Stimulated activated naive B cell treated with anti-CD40 and anti-IgM and Interleukin-4, amounts not matched to agents 10 μg/mL and 1 μg/mL and 100 μg/mL, for 72 hours (primary cell): ENCODE data around the gene LRRC45.

Source experiments
- ATAC-seq, 2 donors: fragments of 150-1000 bp; cut with Tn5 transposase; replicated peaks; 2 replicates each; pipeline ENCODE4 v1.10.0; 2021; ENCODE audit warnings: moderate library complexity in 1 of 2
- DNase-seq: peaks from one replicate; pipeline ENCODE4 v3.0.0; 2021
- H3K27ac Mint-ChIP-seq: one replicate; pipeline ENCODE4 v1.8.0; 2022; ENCODE audit warnings: mild to moderate bottlenecking, mixed read lengths
- H3K27me3 Mint-ChIP-seq, 2 donors: one replicate each; pipeline ENCODE4 v1.8.0; 2022; ENCODE audit warnings: mixed read lengths in 2 of 2
- H3K36me3 Mint-ChIP-seq, 2 donors: one replicate each; pipeline ENCODE4 v1.8.0; 2022; ENCODE audit warnings: mixed read lengths in 2 of 2, mild to moderate bottlenecking in 1 of 2
- H3K4me1 Mint-ChIP-seq, 2 donors: one replicate each; pipeline ENCODE4 v1.8.0; 2022; ENCODE audit warnings: mixed read lengths in 2 of 2, mild to moderate bottlenecking in 1 of 2
- H3K4me3 Mint-ChIP-seq, 2 donors: one replicate each; pipeline ENCODE4 v1.8.0; 2022; ENCODE audit warnings: mild to moderate bottlenecking in 2 of 2, mixed read lengths in 2 of 2, moderate library complexity in 1 of 2
- H3K9me3 Mint-ChIP-seq, 2 donors: one replicate each; pipeline ENCODE4 v1.8.0; 2022; ENCODE audit warnings: mixed read lengths in 2 of 2, mild to moderate bottlenecking in 1 of 2

Gene LRRC45

DNA sequence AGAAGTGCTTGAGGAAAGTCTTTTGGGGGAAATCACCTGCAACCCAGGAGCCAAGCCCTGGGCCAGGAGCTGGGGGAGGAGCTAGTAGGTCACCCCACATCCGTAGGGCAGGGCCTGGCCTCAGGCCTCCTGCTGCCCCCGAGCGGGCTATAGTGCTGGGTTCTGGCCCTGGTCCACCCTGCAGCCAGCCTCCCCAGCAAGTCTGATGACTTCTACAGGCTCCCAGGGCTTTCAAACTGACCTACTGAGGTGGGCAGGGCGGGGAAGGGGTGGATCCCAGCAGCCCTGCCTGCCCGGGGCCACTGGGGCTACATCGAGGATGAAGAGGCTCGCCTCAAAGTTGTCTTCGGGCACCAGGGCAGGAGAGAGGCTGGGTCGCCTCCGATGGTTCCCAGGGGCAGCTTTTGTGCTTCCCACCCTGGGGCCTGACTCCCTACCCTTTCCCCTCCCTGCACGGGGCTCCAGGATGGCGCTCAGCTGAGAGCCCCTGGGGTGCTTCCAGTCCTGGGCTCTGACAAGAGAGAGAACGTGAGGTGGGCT, 5.4 kb upstream of the LRRC45 start:
- peaks cover 3 to 6% of the 10 kb centered on the region in 2 donors for H3K36me3 Mint-ChIP-seq
- H3K27ac Mint-ChIP-seq: no peak overlapping the region
- no peak overlapping the region for H3K4me3 Mint-ChIP-seq
- H3K9me3 Mint-ChIP-seq: no peaks in the 10 kb centered on the region
- H3K27me3 Mint-ChIP-seq: no peaks in the 10 kb centered on the region
- DNase-seq: no peak
- peaks cover 17 to 24% of the 10 kb centered on the region in 2 donors for H3K4me1 Mint-ChIP-seq
- ATAC-seq: no peak

DNA sequence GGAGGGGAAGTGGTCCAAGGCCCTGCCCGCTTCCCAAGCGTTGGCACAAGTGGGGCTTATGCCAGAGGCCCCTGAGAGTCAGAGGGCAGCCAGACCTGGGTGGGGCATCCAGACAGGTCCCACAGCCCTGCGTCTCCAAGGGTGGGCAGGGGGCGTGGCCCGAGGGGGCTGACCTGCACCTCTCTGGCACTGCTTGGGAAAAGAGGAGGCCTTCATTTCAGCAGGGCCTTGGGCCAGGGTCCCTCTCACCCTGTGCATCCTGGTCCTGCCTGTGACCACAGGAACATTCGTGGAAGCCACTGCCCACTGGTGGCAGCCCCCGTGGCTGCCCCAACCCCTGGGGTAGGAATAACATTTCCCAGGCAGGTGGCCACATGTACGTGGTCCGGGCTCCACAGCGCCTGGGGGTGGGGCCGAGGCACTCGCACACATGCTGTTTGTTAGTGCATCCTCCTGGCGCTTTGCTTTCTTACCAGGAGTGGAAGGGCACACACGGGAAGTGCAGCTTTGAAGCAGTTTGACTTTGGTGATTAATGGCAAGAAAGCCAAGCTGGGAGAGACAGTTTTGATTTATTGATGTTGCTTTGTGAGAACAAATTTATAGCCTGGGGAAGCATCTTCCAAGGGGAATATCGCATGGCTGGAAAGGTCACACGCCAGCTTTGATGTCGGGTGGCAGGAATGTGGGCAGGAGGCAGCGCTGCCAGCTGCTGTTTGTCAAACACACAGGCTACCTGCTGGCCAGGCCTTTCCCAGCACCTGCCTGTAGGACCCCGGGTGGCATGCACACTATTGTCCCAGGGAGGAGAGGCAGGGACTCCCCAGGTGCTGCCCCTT, 4.7 kb upstream of the LRRC45 start:
- no peak for ATAC-seq
- Mint-ChIP-seq H3K27me3 (no peaks in the 10 kb centered on the region), H3K27ac (no peak overlapping the region), H3K4me1 (peaks cover 17 to 24% of the 10 kb centered on the region in 2 donors), H3K4me3 (no peak overlapping the region), H3K36me3 (peaks cover 3 to 4% of the 10 kb centered on the region in 2 donors), H3K9me3 (no peaks in the 10 kb centered on the region)
- no peak for DNase-seq

DNA sequence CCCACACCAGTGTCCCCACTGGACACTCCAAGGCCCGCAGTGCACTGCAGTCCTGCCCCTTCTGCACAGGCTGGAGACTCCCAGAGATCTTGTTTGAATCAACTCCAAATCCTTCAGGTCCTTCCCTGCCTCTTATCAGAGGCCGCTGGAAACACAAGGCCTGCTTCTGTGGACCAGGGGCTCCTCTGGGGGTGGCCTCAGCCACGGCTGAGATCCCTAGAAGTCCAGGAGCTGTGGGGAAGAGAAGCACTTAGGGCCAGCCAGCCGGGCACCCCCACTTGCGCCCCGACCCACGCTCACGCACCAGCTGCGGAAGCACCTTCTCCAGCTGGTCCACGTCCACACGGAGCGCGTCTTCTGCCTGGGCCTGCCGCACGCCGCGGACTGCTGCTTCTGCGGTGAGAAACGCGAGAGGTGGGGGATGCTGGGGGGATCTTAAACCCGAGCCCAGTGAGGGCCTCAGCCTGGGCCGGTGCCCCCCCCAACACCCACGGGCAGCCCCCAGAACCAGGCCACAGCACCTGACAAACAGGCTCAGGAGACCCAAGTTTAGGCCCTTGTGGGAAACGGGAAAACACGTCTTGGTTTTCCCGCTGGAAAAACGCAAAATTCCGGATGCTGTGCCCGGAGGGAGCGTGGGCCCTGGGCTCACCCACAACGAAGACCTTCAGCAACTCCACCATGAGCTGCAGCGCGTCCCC, 4.0 kb upstream of the LRRC45 start:
- ATAC-seq: no peak
- Mint-ChIP-seq H3K4me1 (peaks cover 22 to 31% of the 10 kb centered on the region in 2 donors), H3K9me3 (no peaks in the 10 kb centered on the region), H3K4me3 (no peak overlapping the region), H3K27ac (no peak overlapping the region), H3K36me3 (peaks cover 3 to 4% of the 10 kb centered on the region in 2 donors), H3K27me3 (no peaks in the 10 kb centered on the region)
- no peak for DNase-seq

DNA sequence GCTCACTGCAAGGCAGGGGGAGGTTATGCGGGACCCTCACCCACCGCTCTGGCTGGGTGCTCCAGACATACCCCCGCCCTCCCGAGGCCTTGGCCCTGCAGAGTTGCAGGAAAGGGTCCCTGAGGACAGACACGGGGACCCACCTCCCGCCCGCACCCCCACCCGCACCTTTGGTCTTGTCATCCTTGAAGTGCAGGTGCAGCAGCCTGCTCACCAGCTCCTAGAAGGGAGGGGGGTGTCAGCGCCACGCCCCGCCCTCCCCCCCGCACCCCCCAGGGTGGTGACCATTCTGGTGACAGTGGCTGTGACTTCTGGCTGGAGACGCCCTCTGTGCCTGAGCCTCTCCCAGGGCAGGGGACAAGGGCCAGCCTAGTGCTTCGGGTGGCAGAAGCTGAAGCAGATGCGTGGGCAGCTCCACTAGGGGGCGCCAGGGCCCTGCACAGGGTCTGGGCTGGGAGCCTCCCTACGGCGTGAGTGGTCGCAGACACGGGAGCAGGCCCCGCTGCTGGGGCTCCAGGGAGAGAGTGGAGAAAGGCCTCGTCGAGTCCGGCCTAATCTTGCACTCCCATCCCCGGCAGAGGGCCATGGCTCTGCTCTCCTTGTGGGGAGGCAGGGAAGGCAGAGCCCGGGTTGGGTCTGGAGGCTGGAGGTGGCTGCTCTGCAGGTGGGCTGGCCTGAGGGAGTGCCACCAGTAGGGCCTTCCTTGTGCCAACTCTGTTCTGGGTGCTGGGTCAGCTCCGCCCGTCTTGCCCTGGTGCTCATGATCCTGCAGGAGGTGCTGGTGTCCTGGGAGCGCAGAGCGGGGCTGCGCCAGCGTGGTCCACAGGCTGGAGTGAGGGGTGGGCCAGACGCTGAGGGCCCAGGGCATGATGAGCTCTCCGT, 3.2 kb upstream of the LRRC45 start:
- Mint-ChIP-seq H3K4me1 (peaks cover 23 to 33% of the 10 kb centered on the region in 2 donors), H3K4me3 (peak overlapping the region in 1 of 2 donors; percentile 23), H3K27ac (no peak overlapping the region), H3K27me3 (no peaks in the 10 kb centered on the region), H3K9me3 (no peaks in the 10 kb centered on the region), H3K36me3 (peaks cover 3 to 4% of the 10 kb centered on the region in 2 donors)
- DNase-seq (peak; percentile 51), ATAC-seq (no peak)

DNA sequence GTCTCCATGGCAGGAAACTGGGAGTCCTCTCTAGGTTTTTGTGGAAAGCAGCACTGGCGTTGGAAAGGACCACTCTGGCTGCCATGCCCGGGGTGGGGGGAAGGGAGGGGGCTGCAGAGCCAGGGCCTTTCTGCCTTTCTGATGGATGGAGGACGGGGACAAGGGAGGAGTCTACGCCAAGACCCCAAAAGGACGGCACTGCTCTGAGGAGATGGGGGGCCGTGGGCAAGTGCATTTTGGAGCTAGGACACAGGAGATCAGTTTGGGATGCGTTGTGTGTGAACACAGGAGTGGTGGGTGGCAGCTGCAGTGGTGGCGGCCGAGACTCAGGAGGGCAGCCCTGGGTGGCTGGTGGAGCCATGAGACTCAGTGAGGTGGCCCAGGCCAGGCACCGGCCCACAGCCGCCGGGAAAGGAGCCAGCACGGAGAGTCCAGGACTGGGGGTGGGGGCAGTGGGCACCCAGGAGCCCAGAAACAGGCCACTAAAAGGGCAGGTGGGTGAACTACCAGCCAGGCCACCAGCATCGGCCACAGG, 2.5 kb upstream of the LRRC45 start:
- H3K4me1 Mint-ChIP-seq: peaks cover 23 to 33% of the 10 kb centered on the region in 2 donors
- no peaks in the 10 kb centered on the region for H3K9me3 Mint-ChIP-seq
- ATAC-seq (no peak), DNase-seq (no peak)
- H3K27me3 Mint-ChIP-seq: no peaks in the 10 kb centered on the region
- H3K36me3 Mint-ChIP-seq: peaks cover 5 to 7% of the 10 kb centered on the region in 2 donors
- no peak overlapping the region for H3K27ac Mint-ChIP-seq
- H3K4me3 Mint-ChIP-seq: peak overlapping the region in 1 of 2 donors; percentile 23

DNA sequence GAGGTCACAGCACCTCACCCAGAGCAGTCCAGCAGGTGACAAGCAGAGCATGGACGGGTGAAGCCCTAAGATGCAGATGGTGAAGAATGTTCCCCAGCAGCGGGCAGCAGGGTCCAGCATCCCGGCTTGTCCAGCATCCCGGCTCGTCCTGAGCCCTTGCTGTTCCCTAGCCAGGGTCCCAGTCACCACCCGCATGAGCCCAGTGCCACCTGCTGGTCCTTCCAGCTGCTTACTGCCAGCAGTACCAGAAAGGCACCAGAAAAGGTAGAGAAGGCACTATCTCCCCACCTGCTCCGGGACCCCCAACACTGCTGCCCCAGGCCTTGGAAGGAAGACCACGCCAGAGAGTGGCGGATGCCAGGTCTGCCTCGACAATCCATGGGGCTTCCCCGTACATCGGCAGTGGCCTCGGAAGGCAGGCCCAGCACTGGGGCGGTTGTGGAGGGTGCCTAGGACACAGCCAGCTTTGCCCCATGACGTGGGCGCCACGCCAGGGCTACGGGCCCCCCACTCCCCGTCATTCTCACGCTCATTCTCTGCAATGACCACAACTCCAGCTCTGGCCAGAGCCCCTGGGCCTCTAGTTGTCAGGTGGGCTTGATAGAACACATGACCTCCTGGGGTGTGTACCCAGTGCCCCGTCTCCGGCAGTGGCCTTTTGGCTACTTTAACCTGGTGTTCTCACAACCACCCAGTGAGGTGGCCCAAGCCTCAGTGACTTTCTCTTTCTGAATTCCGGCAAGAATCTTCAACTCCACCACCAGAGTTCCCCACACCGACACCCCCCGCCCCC, 1.8 kb upstream of the LRRC45 start:
- ATAC-seq (no peak), DNase-seq (peak; percentile 40)
- Mint-ChIP-seq H3K4me1 (peaks cover 23 to 33% of the 10 kb centered on the region in 2 donors), H3K4me3 (peak overlapping the region; percentile 88 to 91), H3K36me3 (peaks cover 7 to 9% of the 10 kb centered on the region in 2 donors), H3K27ac (no peak overlapping the region), H3K27me3 (no peaks in the 10 kb centered on the region), H3K9me3 (no peaks in the 10 kb centered on the region)

DNA sequence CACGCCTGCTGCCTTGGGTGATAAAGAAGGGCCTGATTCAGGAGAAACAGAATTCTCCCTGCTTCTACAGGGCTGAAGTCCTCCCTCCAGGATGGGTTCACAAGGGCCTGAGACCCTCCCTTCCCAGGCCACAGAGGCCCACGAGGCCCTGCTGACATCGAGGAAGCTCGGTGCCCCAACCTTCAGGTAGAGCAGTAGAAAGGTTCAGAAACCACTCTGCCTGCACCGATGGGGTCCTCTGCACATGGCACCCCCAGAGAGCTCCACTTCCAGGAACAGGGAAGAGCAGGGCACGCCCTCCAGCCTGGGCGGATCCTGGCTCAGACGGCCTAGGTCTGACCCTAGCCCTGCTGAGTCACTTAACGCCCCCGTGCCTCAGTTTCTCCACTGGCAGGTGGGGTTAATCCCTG, 1.2 kb upstream of the LRRC45 start:
- DNase-seq (no peak), ATAC-seq (no peak)
- peak overlapping the region; percentile 88 to 91 for H3K4me3 Mint-ChIP-seq
- H3K4me1 Mint-ChIP-seq: peaks cover 23 to 33% of the 10 kb centered on the region in 2 donors
- H3K9me3 Mint-ChIP-seq: no peaks in the 10 kb centered on the region
- peaks cover 0 to under 1% of the 10 kb centered on the region in 2 donors for H3K27me3 Mint-ChIP-seq
- peaks cover 7 to 14% of the 10 kb centered on the region in 2 donors for H3K36me3 Mint-ChIP-seq
- peak overlapping the region; percentile 14 for H3K27ac Mint-ChIP-seq

DNA sequence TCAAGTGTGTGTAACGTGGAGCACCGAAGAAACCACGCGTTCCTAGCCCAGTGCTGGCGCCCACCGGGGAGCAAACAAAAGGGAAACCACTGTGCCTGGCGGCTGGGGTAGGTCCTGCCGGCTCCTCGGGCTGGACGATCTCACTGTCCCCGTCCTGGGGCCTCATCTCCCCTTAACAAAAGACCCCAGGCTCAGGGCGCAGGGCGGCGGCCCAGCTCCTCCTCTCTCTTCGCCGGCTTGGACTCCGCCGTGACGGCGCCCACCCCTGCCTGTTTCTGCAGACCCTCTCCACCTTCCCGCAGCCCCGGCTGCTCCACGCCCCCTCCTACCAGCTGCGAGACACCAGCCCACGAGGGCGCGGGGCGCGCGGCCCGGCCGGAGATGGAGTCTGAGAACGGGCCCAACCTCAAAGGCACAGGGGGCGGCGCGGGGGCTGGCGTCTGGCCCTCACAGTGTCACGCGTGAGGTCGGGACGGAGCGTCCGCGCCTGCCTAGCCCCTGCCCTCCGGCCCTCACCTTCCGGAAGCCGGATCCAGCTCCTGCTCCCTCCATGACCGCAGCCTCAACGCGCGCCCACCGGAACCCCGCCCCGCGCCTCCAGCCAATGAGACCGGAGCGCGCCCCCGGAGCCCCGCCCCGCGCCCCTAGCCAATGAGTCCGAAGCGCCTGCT, 660 bp upstream of the LRRC45 start, which contains the start of gene CENPX:
CENPX (minus strand) TSS at position 569 of the 671 bp plus-strand sequence; CDS start at position 552, 17 bp downstream.
- H3K27ac Mint-ChIP-seq: peak within 1 kb of the TSS; percentile 76
- peak within 1 kb of the TSS; percentile 88 to 91 for H3K4me3 Mint-ChIP-seq
- no peak for DNase-seq
- ATAC-seq: peak; percentile 16 to 21
- no peaks in the 10 kb centered on the region for H3K9me3 Mint-ChIP-seq
- peaks cover 13 to 19% of the 10 kb centered on the region in 2 donors for H3K36me3 Mint-ChIP-seq
- H3K4me1 Mint-ChIP-seq: peaks cover 23 to 33% of the 10 kb centered on the region in 2 donors
- H3K27me3 Mint-ChIP-seq: peaks cover 0 to 6% of the 10 kb centered on the region in 2 donors

DNA sequence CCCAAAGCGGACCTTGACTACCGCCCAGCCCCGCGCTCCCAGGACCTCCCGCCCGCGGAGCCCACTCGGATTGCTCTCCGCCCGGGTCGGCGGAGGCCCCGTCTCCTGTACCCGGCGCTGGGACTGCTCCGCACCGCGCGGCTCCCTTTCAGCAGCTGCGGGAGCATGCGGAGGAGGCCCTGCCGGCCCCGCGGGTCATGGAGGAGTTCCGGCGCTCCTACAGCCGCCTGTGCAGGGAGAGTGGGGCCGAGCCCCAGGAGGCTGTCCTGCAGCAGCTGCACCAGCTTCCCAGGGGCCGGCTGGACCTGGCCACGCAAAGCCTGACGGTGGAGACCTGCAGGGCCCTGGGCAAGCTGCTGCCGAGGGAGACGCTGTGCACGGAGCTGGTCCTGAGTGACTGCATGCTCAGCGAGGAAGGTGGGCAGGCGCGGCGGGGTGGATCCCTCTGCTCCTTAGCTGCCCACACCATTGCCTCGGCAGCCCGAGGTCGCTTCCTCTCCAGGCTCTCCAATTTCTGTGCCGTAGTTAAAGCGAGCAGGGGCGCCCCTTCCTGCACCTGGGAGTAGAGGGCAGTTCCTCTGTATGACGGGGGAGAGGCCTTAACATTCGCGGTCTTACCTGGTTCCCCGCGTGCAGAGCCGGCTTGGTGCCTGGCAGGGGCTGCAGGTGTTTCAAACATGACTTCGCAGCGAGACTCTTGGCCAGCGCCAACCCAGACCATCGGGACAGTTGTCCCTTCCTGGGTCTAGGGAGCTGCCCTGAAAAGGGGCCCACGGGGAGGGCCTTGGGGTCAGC, 539 bp downstream of the LRRC45 start:
- Mint-ChIP-seq H3K4me3 (peak overlapping the region; percentile 81 to 91), H3K9me3 (no peaks in the 10 kb centered on the region), H3K36me3 (peaks cover 15 to 22% of the 10 kb centered on the region in 2 donors), H3K4me1 (peaks cover 23 to 33% of the 10 kb centered on the region in 2 donors), H3K27me3 (peaks cover 0 to 13% of the 10 kb centered on the region in 2 donors), H3K27ac (no peak overlapping the region)
- no peak for DNase-seq
- peak; percentile 2 to 5 for ATAC-seq

DNA sequence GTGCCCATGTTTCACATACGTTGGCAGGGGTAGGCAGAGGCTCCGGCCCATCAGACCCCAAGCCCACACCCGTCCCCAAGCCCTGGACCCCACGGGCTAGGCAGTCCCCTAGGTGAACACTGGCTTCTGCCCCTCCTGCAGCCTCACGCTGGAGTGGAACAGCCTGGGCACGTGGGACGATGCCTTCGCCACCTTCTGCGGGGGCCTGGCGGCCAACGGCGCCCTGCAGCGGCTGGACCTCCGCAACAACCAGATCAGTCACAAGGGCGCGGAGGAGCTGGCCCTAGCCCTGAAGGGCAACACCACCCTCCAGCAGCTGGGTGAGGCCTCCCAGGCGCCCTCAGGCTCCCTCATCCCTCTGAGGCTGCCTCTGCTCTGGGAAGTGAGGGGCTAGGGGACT, 1.8 kb downstream of the LRRC45 start:
- Mint-ChIP-seq H3K4me1 (peaks cover 26 to 41% of the 10 kb centered on the region in 2 donors), H3K27me3 (peaks cover 4 to 21% of the 10 kb centered on the region in 2 donors), H3K4me3 (no peak overlapping the region), H3K36me3 (peaks cover 20 to 30% of the 10 kb centered on the region in 2 donors), H3K9me3 (no peaks in the 10 kb centered on the region), H3K27ac (no peak overlapping the region)
- no peak for DNase-seq
- ATAC-seq: no peak

DNA sequence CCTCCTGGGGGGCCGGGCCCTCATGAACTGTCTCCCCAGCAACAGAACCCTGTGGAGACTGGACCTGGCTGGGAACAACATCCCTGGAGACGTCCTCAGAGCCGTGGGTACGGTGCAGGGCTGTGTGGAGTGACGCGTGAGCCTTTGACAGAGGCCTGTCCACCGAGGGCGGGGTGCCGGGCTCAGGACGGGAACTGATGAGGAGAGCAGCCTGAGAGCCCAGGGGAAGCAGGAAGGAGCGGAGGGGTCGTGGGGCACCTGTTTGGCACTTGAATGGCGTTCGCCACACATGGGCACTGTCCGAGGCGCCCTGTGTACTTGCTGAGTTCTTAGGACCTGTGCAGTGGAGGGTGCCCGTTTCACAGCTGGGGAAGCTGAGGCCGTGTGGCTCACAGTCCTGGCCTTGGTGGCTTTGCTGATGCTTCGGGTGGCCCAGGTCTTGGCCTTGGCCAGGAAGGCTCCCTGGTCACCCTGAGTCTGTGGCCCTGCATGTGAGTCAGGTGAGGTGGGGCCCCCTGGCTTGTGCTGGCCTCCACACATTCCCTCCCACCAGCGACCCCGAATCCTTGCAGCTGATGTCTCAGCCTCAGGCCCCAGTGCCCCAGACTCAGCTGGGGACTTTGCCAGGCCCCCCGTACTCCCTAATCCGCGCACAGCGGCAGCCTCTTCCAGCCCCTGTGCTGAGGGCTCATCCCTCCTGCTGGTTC, 2.4 kb downstream of the LRRC45 start:
- no peak for ATAC-seq
- H3K27me3 Mint-ChIP-seq: peaks cover 4 to 23% of the 10 kb centered on the region in 2 donors
- no peak overlapping the region for H3K4me3 Mint-ChIP-seq

More for the DNA sequence above, 2.4 kb downstream of the LRRC45 start:
- H3K36me3 Mint-ChIP-seq: peaks cover 20 to 30% of the 10 kb centered on the region in 2 donors
- peak overlapping the region; percentile 31 for H3K27ac Mint-ChIP-seq
- no peak for DNase-seq
- H3K9me3 Mint-ChIP-seq: no peaks in the 10 kb centered on the region
- H3K4me1 Mint-ChIP-seq: peaks cover 25 to 38% of the 10 kb centered on the region in 2 donors
